ENCODE measurements around the gene ING5.

Gene ING5

DNA sequence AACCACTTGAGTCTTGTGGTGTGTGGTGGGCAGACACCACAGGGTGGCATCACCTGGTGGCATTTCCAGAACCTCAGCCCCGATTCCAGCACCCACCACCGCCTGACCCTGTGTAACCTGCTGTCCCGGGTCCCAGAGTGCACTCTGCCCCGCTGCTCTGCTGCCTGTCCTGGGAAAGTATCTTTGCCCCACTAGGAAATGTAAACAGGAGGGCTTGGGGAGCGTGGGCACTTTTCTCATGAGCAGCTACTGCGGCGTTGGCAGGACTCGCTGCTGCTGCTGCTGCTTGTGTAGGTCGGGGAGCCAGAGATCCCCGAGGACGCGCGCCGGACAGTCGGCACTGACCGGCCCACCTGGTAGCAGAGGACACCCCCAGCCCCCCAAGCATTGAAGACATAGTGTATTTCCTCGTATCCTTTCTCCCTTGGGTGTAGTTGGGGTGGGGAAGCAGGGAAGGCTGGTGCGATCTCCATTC lies 28.6 kb upstream of the ING5 start:
- Histone ChIP-seq H4K20me1 (ENCODE audit: low read depth, low read length) (no peaks in the 10 kb centered on the region), H3K4me3 (ENCODE audit: insufficient read depth, low read length, poor library complexity, severe bottlenecking) (no peak overlapping the region), H3K4me2 (ENCODE audit: low read depth, low read length, poor library complexity, severe bottlenecking) (no peak overlapping the region), H3K9me2 (replicated peaks; ENCODE audit: insufficient read depth, low read length) (no peaks in the 10 kb centered on the region), H3K27ac (ENCODE audit: low read depth, low read length) (no peak overlapping the region), H3F3A (ENCODE audit: insufficient read depth) (no peaks in the 10 kb centered on the region), H3K27me3 (ENCODE audit: low read length) (no peaks in the 10 kb centered on the region), H3K36me3 (ENCODE audit: low read length) (no peaks in the 10 kb centered on the region), H3K9me3 (ENCODE audit: insufficient read depth, low read length) (no peaks in the 10 kb centered on the region), H3K79me2 (ENCODE audit: insufficient read depth, low read length) (no peaks in the 10 kb centered on the region), H2AFZ (ENCODE audit: low read depth, low read length, severe bottlenecking) (no peak overlapping the region), H3K9ac (ENCODE audit: low read length) (no peak overlapping the region)
- TF ChIP-seq, protein P1, sequence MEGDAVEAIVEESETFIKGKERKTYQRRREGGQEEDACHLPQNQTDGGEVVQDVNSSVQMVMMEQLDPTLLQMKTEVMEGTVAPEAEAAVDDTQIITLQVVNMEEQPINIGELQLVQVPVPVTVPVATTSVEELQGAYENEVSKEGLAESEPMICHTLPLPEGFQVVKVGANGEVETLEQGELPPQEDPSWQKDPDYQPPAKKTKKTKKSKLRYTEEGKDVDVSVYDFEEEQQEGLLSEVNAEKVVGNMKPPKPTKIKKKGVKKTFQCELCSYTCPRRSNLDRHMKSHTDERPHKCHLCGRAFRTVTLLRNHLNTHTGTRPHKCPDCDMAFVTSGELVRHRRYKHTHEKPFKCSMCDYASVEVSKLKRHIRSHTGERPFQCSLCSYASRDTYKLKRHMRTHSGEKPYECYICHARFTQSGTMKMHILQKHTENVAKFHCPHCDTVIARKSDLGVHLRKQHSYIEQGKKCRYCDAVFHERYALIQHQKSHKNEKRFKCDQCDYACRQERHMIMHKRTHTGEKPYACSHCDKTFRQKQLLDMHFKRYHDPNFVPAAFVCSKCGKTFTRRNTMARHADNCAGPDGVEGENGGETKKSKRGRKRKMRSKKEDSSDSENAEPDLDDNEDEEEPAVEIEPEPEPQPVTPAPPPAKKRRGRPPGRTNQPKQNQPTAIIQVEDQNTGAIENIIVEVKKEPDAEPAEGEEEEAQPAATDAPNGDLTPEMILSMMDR (IDR thresholded peaks at IDR 0.05; ENCODE audit: insufficient read depth, low read length, poor library complexity, severe bottlenecking), result no peak
- TF ChIP-seq EZH2phosphoT487 (conservative IDR thresholded peaks at IDR 0.05; ENCODE audit: low read length), result no peak

DNA sequence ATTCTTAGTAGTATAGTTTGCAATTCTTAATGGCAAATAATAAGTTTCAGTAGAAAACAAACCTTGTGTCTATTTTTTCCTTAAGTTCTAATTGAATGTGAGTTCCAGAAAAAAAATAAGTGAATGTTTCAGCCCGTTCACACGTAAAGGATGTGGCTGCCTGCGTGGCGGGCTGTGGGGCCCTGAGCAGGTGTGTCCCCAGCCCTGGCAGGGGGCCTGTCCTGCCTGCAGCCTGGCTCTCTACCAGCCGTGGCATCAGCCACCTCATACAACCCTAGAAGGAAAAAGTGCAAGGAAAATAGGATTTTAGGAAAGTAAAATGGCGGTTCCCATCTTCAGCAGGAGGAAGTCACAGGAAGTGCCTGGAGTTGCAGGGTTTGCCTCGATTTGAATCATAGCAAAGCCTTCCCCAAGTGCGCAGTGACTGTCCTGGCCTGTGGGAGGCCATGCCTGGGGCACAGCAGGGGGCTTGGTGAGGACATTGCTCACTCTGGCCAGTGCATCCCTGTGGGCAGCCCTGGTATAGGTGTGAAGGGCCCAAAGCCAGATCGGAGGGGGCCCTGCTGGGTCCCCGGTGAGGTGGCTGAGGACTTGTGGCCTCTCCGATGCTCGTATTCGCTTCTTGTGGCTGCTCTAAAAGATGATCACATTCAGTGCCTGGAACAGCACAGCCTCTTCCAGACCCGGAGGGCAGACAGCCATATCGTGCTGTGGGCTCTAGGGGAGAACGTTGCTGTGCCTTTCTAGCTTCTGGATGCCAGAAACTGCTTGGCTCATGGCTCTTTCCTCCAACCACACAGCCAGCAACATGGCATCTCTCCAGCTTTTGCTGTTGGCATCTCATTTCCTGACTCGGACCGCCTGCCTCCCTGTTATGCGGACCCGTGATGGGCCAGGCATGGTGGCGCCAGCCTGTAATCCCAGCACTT lies 27.8 kb upstream of the ING5 start:
- Histone ChIP-seq H2AFZ (ENCODE audit: low read depth, low read length, severe bottlenecking) (no peak overlapping the region), H3K27me3 (ENCODE audit: low read length) (no peaks in the 10 kb centered on the region), H3K9me2 (replicated peaks; ENCODE audit: insufficient read depth, low read length) (no peaks in the 10 kb centered on the region), H3K4me3 (ENCODE audit: insufficient read depth, low read length, poor library complexity, severe bottlenecking) (no peak overlapping the region), H3K27ac (ENCODE audit: low read depth, low read length) (no peak overlapping the region), H3K4me2 (ENCODE audit: low read depth, low read length, poor library complexity, severe bottlenecking) (no peak overlapping the region), H4K20me1 (ENCODE audit: low read depth, low read length) (no peaks in the 10 kb centered on the region), H3F3A (ENCODE audit: insufficient read depth) (no peaks in the 10 kb centered on the region), H3K9me3 (ENCODE audit: insufficient read depth, low read length) (no peaks in the 10 kb centered on the region), H3K36me3 (ENCODE audit: low read length) (no peaks in the 10 kb centered on the region), H3K79me2 (ENCODE audit: insufficient read depth, low read length) (no peaks in the 10 kb centered on the region), H3K9ac (ENCODE audit: low read length) (no peak overlapping the region)
- TF ChIP-seq, protein P1 (IDR thresholded peaks at IDR 0.05; ENCODE audit: insufficient read depth, low read length, poor library complexity, severe bottlenecking), result no peak
- no peak for TF ChIP-seq EZH2phosphoT487 (conservative IDR thresholded peaks at IDR 0.05; ENCODE audit: low read length)

DNA sequence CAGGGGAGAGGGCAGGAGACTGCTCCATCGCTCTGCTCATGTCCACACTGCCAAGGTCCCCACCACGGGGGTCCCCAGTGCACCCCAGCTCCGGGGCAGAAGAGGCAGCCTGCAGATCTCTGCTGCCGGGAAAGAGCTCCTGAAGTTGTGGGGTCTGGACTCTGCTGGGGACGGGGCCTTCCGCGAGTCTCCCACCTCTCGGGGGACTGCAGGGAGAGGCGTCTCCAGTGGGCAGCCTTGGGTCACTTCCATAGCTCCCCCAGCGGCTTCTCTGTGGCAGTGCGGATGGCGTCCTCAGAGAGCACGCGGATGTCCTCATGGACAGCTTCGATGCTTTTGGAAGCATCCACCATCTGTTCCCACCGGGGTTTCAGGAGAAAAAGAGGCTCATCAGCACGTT lies 26.0 kb upstream of the ING5 start:
- H3K27ac ChIP-seq (ENCODE audit: low read depth, low read length), result no peak overlapping the region
- H3K27me3 ChIP-seq (ENCODE audit: low read length), result no peaks in the 10 kb centered on the region
- TF ChIP-seq, protein P1 (IDR thresholded peaks at IDR 0.05; ENCODE audit: insufficient read depth, low read length, poor library complexity, severe bottlenecking), result no peak
- no peak for TF ChIP-seq EZH2phosphoT487 (conservative IDR thresholded peaks at IDR 0.05; ENCODE audit: low read length)
- no peaks in the 10 kb centered on the region for H3K9me2 ChIP-seq (replicated peaks; ENCODE audit: insufficient read depth, low read length)
- H3K4me2 ChIP-seq (ENCODE audit: low read depth, low read length, poor library complexity, severe bottlenecking), result no peak overlapping the region
- no peaks in the 10 kb centered on the region for H3K9me3 ChIP-seq (ENCODE audit: insufficient read depth, low read length)
- H4K20me1 ChIP-seq (ENCODE audit: low read depth, low read length), result no peaks in the 10 kb centered on the region
- H3F3A ChIP-seq (ENCODE audit: insufficient read depth), result no peaks in the 10 kb centered on the region
- no peaks in the 10 kb centered on the region for H3K79me2 ChIP-seq (ENCODE audit: insufficient read depth, low read length)
- H3K9ac ChIP-seq (ENCODE audit: low read length), result no peak overlapping the region
- 0 out of 2 replicates have a peak, but pooled peaks cover 3% of the 10 kb centered on the region for H3K36me3 ChIP-seq (ENCODE audit: low read length)
- H2AFZ ChIP-seq (ENCODE audit: low read depth, low read length, severe bottlenecking), result no peak overlapping the region
- no peak overlapping the region for H3K4me3 ChIP-seq (ENCODE audit: insufficient read depth, low read length, poor library complexity, severe bottlenecking)
